Neural progenitor cell (in vitro differentiated cells): ENCODE data around the gene CTSD. TPM values are rescaled to one million over a fixed set of nuclear protein-coding genes. Genes with fewer than 3 reads are reported as not detected.
A peak's percentile ranks its signal among the peaks of the same experiment; 100 is the strongest.

Source experiments
- DNase-seq: peaks from one replicate; pipeline ENCODE4 v3.0.0-alpha.2; 2016; ENCODE audit warnings: low spot score
- H2AFZ ChIP-seq: fragments of 200-600 bp; sonication (generic); replicated peaks from 2 replicates; pipeline ENCODE4 v1.6.1; 2016; ENCODE audit warnings: antibody characterized with exemption
- H3F3A ChIP-seq: fragments of 200-600 bp; sonication (generic); 2 replicates; pipeline ENCODE4 v1.6.1; 2016; ENCODE audit warnings: antibody characterized with exemption, low read depth
- H3K27ac ChIP-seq: fragments of 200-600 bp; sonication (generic); 2 replicates; pipeline ENCODE4 v1.5.1; 2016; ENCODE audit warnings: mild to moderate bottlenecking
- H3K27me3 ChIP-seq: fragments of 200-600 bp; sonication (generic); 2 replicates; pipeline ENCODE4 v1.6.1; 2016; ENCODE audit warnings: mild to moderate bottlenecking, moderate library complexity
- H3K36me3 ChIP-seq: fragments of 200-600 bp; sonication (generic); 2 replicates; pipeline ENCODE4 v1.5.1; 2016
- H3K4me1 ChIP-seq: fragments of 200-600 bp; sonication (generic); 2 replicates; pipeline ENCODE4 v1.6.1; 2016; ENCODE audit warnings: mixed run types
- H3K4me2 ChIP-seq: fragments of 200-600 bp; sonication (generic); 2 replicates; pipeline ENCODE4 v1.6.1; 2016
- H3K4me3 ChIP-seq: fragments of 200-600 bp; sonication (generic); 2 replicates; pipeline ENCODE4 v1.5.1; 2016
- H3K79me2 ChIP-seq: fragments of 200-600 bp; sonication (generic); 2 replicates; pipeline ENCODE4 v1.6.1; 2016; ENCODE audit warnings: low read depth
- H3K9ac ChIP-seq: fragments of 200-600 bp; sonication (generic); 2 replicates; pipeline ENCODE4 v1.6.1; 2016
- H3K9me3 ChIP-seq: fragments of 200-600 bp; sonication (generic); 2 replicates; pipeline ENCODE4 v1.5.1; 2016; ENCODE audit warnings: low read depth
- H4K20me1 ChIP-seq: fragments of 200-600 bp; sonication (generic); 2 replicates; pipeline ENCODE4 v1.6.1; 2016; ENCODE audit warnings: low read depth
- H3K27ac Mint-ChIP-seq: 3 replicates; pipeline ENCODE4 v1.8.0; 2021; ENCODE audit warnings: mixed read lengths
- H3K27me3 Mint-ChIP-seq: 2 replicates; pipeline ENCODE4 v1.8.0; 2022; ENCODE audit warnings: low read depth, mild to moderate bottlenecking, inconsistent platforms, moderate library complexity, mixed read lengths; ENCODE audit not compliant: insufficient read depth
- H3K36me3 Mint-ChIP-seq: 3 replicates; pipeline ENCODE4 v1.8.0; 2021; ENCODE audit warnings: mixed read lengths
- H3K4me1 Mint-ChIP-seq: 3 replicates; pipeline ENCODE4 v1.8.0; 2021; ENCODE audit warnings: mixed read lengths
- H3K4me3 Mint-ChIP-seq: 3 replicates; pipeline ENCODE4 v1.8.0; 2021; ENCODE audit warnings: mild to moderate bottlenecking, moderate library complexity, mixed read lengths
- H3K9me3 Mint-ChIP-seq: 3 replicates; pipeline ENCODE4 v1.8.0; 2020; ENCODE audit warnings: mixed read lengths
- CTCF ChIP-seq: fragments of 200-600 bp; sonication (generic); IDR thresholded peaks from 2 replicates; pipeline ENCODE4 v1.5.1; 2017; ENCODE audit warnings: antibody characterized with exemption, mild to moderate bottlenecking
- EZH2 ChIP-seq: fragments of 200-600 bp; sonication (generic); IDR thresholded peaks from 2 replicates; pipeline ENCODE4 v1.6.1; 2017; ENCODE audit warnings: antibody characterized with exemption, mild to moderate bottlenecking, moderate library complexity
- EZH2phosphoT487 ChIP-seq: fragments of 200-600 bp; sonication (generic); IDR thresholded peaks from 2 replicates; pipeline ENCODE4 v1.6.1; 2017; ENCODE audit warnings: antibody characterized with exemption
- total RNA-seq: library from RNA; depleted of rRNA; stranded (reverse); fragments of >200 nt; gene quantifications from 2 replicates; pipeline ENCODE4 v1.2.3, GENCODE V29; 2015; ENCODE audit warnings: low replicate concordance

Gene CTSD
- total RNA-seq, 1 donor from 2014 or later: 38.2 TPM

GRCh38 chr11:1753929-1754305, 9.8 kb downstream of the CTSD start:
- Mint-ChIP-seq H3K27me3 (peaks cover 14% of the 10 kb centered on the region), H3K4me1 (peaks cover 12% of the 10 kb centered on the region), H3K4me3 (no peak overlapping the region), H3K27ac (no peak overlapping the region), H3K36me3 (no peaks in the 10 kb centered on the region), H3K9me3 (no peaks in the 10 kb centered on the region)
- Histone ChIP-seq H3K9me3 (no peaks in the 10 kb centered on the region), H3K4me1 (peaks cover 11% of the 10 kb centered on the region), H3K9ac (no peak overlapping the region), H3K36me3 (no peaks in the 10 kb centered on the region), H3K4me2 (no peak overlapping the region), H3K4me3 (no peak overlapping the region), H3K27me3 (peaks cover 18% of the 10 kb centered on the region), H3K79me2 (no peaks in the 10 kb centered on the region), H3F3A (peaks cover 6% of the 10 kb centered on the region), H3K27ac (no peak overlapping the region), H2AFZ (no peak overlapping the region), H4K20me1 (peaks cover 8% of the 10 kb centered on the region)
- no peak for DNase-seq
- TF ChIP-seq EZH2: no peak
- no peak for TF ChIP-seq CTCF
- TF ChIP-seq EZH2phosphoT487: no peak

DNA sequence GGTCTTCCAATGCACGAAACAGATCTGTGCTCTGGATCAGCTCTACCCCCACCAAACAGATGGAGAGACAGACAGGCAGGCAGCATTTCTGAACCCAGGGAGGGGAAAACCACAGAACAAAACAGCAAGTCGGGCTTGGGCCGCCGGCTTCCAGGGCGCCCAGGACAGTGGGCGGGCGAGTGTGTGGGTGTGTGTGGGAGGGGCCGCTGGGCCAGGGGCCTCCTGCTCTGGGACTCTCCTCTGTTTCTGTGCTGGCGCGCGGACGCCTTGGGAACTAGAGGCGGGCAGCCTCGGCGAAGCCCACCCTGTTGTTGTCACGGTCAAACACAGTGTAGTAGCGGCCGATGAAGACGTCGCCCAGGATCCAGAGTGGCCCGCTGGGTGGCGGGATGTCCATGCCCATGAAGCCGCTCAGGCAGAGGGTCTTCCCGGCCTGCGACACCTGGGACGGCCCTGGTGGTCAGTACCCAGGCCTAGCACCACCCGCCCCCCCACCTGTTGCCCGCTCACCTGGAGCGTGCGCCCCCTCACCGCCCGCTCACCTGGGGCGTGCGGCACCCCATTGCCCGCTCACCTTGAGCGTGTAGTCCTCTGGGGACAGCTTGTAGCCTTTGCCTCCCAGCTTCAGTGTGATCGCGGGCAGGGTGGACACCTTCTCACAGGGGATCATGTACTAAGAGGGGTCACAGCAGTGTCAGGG, 10.3 kb downstream of the CTSD start:
- H3K4me2 ChIP-seq: no peak overlapping the region
- TF ChIP-seq EZH2phosphoT487 (no peak), EZH2 (no peak), CTCF (no peak)

DNA sequence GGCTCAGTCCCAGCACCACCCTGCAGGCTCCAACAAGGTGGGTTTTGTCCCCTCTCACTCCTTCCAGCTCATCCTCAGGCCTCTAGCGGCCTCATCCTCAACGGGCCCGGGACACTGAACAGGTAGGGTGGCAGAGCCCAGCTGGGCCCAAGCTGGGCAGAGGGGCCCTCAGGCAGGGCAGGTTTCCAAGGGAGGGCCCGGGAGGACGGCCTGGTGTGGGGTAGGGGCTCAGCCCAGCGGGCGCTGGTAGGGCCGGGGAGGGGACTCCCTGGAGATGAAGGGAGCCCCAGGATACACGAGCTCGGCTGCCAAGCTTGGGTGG, 10.9 kb downstream of the CTSD start:
- TF ChIP-seq EZH2phosphoT487: no peak
- no peak for TF ChIP-seq CTCF
- TF ChIP-seq EZH2: no peak
- Histone ChIP-seq H3K36me3 (no peaks in the 10 kb centered on the region), H3K79me2 (no peaks in the 10 kb centered on the region), H4K20me1 (peaks cover 8% of the 10 kb centered on the region), H3K27me3 (peaks cover 29% of the 10 kb centered on the region), H3K4me2 (no peak overlapping the region), H3K4me3 (no peak overlapping the region), H2AFZ (no peak overlapping the region), H3K9me3 (no peaks in the 10 kb centered on the region), H3K27ac (no peak overlapping the region), H3K4me1 (peaks cover 18% of the 10 kb centered on the region), H3F3A (peaks cover 6% of the 10 kb centered on the region), H3K9ac (no peak overlapping the region)
- Mint-ChIP-seq H3K4me3 (no peak overlapping the region), H3K9me3 (no peaks in the 10 kb centered on the region), H3K27ac (no peak overlapping the region), H3K27me3 (peaks cover 17% of the 10 kb centered on the region), H3K36me3 (no peaks in the 10 kb centered on the region), H3K4me1 (peaks cover 12% of the 10 kb centered on the region)
- peak; percentile 32 for DNase-seq

More for the DNA sequence above, 10.3 kb downstream of the CTSD start:
- Mint-ChIP-seq H3K27me3 (peaks cover 17% of the 10 kb centered on the region), H3K4me1 (peaks cover 12% of the 10 kb centered on the region), H3K4me3 (no peak overlapping the region), H3K36me3 (no peaks in the 10 kb centered on the region), H3K27ac (no peak overlapping the region), H3K9me3 (no peaks in the 10 kb centered on the region)
- Histone ChIP-seq H3F3A (peaks cover 6% of the 10 kb centered on the region), H3K27ac (no peak overlapping the region), H3K27me3 (peaks cover 23% of the 10 kb centered on the region), H2AFZ (no peak overlapping the region), H3K4me3 (no peak overlapping the region), H3K9ac (no peak overlapping the region), H3K4me1 (peaks cover 16% of the 10 kb centered on the region), H3K79me2 (no peaks in the 10 kb centered on the region), H3K36me3 (no peaks in the 10 kb centered on the region), H4K20me1 (peaks cover 8% of the 10 kb centered on the region), H3K9me3 (no peaks in the 10 kb centered on the region)
- DNase-seq: no peak
